NCI-H1092 (cell line): ENCODE measurements around the gene INSL3.
"Not testable (repeated sequence)": the region's sequence is repeated elsewhere in the genome, so short reads cannot be mapped to it uniquely, and the experiment has no call there.

ENCODE experiments used
- DNase-seq: peaks from one replicate; lab custom pipeline; 2025; lab: John Stamatoyannopoulos, UW

Gene INSL3

GRCh38 chr19:17817668-17818363 lies 3.5 kb downstream of the INSL3 start:
- no peak for DNase-seq

GRCh38 chr19:17812099-17812498 lies 9.2 kb downstream of the INSL3 start:
- DNase-seq, result no peak

GRCh38 chr19:17811681-17812080 lies 9.6 kb downstream of the INSL3 start:
- DNase-seq, result no peak

- no peak for DNase-seq
Measured at GRCh38 chr19:17811103-17811502, 10.2 kb downstream of the INSL3 start.

DNA sequence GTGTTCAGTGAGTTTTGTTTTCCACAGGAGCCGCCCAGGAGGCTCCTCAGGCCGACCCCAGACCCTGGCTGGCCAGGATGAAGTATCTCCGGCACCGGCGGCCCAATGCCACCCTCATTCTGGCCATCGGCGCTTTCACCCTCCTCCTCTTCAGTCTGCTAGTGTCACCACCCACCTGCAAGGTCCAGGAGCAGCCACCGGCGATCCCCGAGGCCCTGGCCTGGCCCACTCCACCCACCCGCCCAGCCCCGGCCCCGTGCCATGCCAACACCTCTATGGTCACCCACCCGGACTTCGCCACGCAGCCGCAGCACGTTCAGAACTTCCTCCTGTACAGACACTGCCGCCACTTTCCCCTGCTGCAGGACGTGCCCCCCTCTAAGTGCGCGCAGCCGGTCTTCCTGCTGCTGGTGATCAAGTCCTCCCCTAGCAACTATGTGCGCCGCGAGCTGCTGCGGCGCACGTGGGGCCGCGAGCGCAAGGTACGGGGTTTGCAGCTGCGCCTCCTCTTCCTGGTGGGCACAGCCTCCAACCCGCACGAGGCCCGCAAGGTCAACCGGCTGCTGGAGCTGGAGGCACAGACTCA lies 13.5 kb downstream of the INSL3 start:
- DNase-seq, result no peak

- no peak for DNase-seq
Measured at GRCh38 chr19:17806945-17807344, 14.4 kb downstream of the INSL3 start.

DNA sequence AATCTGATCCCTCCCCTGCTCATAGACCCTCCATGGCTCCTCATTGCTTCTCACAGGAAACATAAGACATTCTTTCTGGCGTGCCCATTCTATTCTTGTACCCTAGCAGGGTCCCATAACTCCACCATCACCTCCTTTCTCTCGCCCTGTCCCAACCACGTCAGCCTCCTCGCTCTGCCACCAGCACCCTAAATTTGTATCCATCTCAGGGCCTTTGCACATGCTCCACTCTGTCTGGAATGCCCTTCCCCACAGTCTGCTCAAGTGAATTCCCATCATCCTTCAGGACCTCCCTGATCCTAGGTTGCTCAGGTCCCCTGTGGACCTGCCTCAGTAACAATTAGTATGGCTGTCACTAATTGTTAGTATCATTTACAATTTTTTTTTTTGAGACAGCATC lies 15.9 kb downstream of the INSL3 start:
- DNase-seq, result no peak

DNA sequence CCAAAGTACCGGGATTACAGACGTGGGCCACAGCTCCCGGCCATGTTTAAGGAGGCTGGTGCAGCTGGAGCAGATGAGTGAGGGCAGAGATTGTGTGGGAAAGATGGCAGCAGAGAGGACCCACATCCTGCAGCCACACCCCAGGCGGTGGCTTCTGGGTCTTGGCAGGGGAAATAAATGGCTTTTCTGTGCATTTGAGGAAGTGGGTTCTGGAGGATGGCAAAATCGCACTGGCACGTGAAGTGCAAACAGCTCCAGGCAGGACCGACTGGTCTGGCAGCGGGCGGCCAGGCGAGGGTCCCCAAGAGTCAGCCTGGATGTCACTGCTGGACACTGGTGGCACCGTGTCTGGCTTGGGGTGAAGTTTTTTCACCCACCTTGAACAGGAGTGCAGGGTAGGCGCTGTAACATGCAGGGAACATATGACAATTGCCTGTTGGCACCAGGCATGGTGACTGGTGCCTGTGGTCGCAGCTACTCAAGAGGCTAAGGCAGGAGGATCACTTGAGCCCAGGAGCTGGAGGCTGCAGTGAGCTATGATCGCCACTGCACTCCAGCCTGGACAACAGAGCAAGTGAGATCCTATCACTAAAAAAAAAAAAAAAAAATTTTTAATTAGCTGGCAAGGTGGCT lies 17.9 kb downstream of the INSL3 start:
- DNase-seq, result no peak

DNA sequence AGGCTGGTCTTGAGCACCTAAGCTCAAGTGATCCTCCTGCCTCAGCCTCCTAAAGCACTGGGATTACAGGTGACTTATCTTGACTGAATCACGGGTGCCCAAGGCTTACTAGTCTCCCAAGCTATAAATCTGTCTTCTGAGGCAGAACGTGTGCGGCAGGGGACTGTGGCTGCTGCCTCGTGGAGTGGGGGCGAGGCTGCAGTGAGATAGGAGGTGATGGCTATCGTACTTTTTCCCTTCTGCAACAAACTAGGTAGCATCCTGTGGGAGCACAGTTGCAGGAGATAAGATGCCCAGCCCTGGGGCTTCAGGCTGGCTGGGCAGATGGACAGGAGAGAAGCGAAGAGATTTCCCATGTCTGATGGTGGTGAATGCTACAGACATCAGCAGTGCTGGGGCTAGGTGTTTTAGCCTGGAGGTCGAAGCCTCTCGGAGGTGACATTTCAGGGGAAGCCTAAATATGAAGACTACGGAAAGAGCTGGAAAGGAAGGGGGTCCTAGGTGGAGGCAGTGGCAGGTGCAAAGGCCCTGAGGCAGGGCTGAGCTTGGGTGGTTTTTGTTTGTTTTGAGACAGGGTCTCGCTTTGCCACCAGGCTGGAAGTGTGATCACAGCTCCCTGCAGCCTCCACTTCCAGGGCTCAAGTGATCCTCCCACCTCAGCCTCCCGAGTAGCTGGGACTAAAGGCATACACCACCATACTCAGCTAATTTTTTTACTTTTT lies 19.0 kb downstream of the INSL3 start:
- no peak for DNase-seq

DNA sequence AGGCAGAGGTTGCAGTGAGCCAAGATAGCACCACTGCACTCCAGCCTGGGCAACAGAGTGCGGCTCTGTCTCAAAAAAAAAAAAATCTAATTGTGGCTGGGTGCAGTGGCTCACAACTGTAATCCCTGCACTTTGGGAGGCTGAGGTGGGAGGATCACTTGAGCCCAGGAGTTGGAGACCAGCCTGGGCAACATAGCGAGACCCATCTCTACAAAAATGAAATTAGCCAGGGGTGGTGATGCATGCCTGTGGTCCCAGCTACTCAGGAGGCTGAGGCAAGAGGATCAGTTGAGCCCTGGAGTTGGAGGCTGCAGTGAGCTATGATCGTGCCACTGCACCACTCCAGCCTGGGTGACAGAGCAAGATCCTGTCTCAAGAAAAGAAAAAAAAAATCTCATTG lies 22.7 kb downstream of the INSL3 start:
- DNase-seq, result not testable (repeated sequence)

- no peak for DNase-seq
Measured at GRCh38 chr19:17797424-17798201, 23.7 kb downstream of the INSL3 start.

DNA sequence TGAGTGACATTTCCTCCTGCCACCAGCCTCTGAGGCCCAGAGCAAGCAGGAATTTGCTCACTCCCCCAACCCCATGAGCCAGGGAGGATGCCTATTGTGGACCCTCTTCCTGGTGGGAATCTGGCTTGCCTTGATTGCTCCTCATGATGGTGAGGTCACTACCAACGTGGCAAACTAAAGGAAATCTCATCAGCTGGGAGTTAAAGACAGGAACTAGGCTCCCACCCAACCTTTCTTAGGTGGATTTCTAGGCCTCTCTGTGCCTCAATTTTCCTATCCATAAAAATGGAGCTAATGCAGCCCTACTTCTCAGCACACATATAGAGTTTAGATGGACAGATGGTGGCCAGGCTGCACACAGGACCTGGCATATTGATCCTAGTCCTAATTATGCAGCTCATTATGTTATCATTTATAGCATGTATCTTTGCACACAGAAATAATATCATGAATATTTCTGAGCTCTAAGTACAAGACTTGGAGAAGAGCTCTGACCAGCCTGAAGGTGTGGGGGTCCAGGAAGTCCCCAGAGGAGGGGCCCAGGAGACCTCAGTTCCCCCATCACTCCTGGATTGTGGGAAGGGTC lies 24.4 kb downstream of the INSL3 start:
- no peak for DNase-seq

DNA sequence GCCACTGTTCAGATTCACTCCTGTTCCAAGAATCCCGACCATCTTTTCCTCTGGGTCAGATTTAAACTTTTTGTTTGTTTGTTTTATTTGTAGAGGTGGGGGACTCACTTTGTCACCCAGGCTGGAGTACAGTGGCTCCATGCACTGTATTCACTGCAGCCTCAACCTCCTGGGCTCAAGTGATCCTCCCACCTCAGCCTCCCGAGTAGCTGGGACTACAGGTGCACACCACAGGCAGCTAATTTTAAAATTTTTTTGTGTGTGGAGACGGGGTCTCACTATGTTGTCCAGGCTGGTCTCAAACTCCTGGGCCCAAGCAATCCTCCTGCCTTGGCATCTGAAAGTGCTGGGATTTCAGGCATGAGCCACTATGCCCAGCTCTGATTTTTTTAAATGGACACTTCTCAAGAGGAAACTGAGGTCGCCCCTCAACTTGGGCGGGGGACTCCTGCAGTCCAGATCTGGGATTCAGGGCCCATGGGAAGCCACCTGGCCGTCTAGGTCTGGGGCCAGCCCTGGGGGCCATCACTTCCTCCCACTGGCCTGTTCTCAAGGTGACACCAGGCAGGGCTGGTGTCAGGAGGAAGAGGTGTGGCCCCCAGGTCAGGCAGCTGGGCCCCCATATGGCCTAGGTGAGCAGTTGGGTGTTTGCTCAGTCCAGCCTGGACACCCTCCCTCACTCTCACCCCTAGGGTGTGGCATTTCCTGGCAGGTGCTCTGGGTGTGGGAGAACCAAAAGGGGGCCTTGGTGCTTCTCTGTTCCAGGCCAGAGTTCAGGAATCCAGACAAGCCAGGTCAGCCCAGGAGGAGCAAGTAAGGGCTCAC lies 25.1 kb downstream of the INSL3 start:
- DNase-seq, result no peak

DNA sequence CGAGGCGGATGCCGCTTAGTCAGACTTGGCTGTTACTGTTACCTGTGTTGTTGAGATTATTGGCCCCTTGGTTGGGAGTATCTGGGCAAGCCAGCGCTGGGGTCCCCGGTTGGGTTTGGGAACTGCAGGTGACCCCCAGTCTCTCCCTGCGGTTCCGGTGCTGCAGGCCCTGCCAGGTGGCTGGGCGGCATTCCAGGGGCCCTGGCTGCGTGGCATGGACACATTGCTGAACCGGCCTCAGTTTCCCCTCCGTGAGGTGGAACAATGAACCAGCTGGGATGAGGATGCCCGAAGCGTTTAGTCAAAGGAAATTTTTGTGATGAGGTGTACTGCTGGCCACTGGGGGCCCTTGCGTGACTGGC lies 25.8 kb downstream of the INSL3 start:
- no peak for DNase-seq

- no peak for DNase-seq
Measured at GRCh38 chr19:17794731-17795494, 26.4 kb downstream of the INSL3 start, which contains the start of gene B3GNT3. Gene B3GNT3 (plus strand): TSS chr19:17795138. CDS start chr19:17807808, 12,670 bp downstream.

GRCh38 chr19:17794412-17794730 lies 26.9 kb downstream of the INSL3 start:
- no peak for DNase-seq

DNA sequence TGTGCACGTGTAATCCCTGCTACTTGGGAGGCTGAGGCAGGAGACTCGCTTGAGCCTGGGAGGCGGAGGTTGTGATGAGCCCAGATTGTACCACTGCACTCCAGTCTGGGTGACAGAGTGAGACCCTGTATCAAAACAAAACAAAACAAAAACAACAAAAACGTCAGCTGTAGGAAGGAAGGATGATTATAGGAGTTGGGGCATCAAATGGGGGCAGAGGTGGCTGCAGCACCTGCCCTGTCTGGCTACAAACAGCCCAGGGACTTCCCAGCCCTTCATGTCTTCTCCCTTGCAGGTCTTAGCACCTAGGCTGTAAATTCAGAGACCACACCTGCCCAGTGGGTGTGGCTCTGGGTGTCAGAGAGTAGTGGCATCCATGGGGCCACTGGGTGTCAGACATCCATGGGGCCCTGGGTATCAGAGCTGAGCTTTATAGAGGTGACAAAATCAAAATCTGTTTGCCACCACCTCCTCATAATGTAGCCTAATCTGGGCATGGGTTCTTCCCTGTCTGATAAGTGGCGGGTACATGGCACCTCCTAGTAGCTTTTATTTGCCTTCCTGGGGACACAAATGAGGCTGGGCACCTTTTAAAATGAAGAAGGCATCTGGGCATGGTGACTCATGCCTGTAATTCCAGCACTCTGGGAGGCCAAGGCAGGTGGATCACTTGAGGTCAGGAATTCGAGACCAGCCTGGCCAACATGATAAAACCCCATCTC lies 31.1 kb downstream of the INSL3 start:
- DNase-seq, result no peak

GRCh38 chr19:17788632-17789031 lies 32.7 kb downstream of the INSL3 start:
- DNase-seq, result no peak

- no peak for DNase-seq
Measured at GRCh38 chr19:17787274-17787913, 33.9 kb downstream of the INSL3 start.
